Trophoblast cell (in vitro differentiated cells and primary cell): ENCODE measurements around the gene MFRP.

ENCODE experiments used
- DNase-seq, 2 donors: peaks; one replicate each; pipeline ENCODE4 v3.0.0-alpha.2; 2016
- H2AFZ ChIP-seq: 2 replicates; pipeline ENCODE4 v1.6.1; 2013; ENCODE audit warnings: low read length, moderate library complexity, mild to moderate bottlenecking; ENCODE audit not compliant: insufficient read depth, poor library complexity
- H2AK5ac ChIP-seq: 2 replicates; pipeline ENCODE4 v1.6.1; 2013; ENCODE audit warnings: mild to moderate bottlenecking, low read length
- H2BK120ac ChIP-seq: 2 replicates; pipeline ENCODE4 v1.6.1; 2013; ENCODE audit warnings: low read length, mild to moderate bottlenecking, moderate library complexity; ENCODE audit not compliant: insufficient read depth, poor library complexity
- H2BK12ac ChIP-seq: 2 replicates; pipeline ENCODE4 v1.6.1; 2013; ENCODE audit warnings: mild to moderate bottlenecking, low read length, moderate library complexity
- H2BK5ac ChIP-seq: 2 replicates; pipeline ENCODE4 v1.6.1; 2013; ENCODE audit warnings: low read length, low read depth, moderate library complexity, mild to moderate bottlenecking; ENCODE audit not compliant: poor library complexity
- H3K14ac ChIP-seq: 2 replicates; pipeline ENCODE4 v1.6.1; 2013; ENCODE audit warnings: mild to moderate bottlenecking, low read length
- H3K18ac ChIP-seq: 2 replicates; pipeline ENCODE4 v1.6.1; 2013; ENCODE audit warnings: mild to moderate bottlenecking, low read length
- H3K23ac ChIP-seq: 2 replicates; pipeline ENCODE4 v1.6.1; 2013; ENCODE audit warnings: low read length
- H3K27ac ChIP-seq: 2 replicates; pipeline ENCODE4 v1.5.1; 2013; ENCODE audit warnings: low read depth, mild to moderate bottlenecking, inconsistent platforms, low read length, moderate library complexity
- H3K27me3 ChIP-seq: 2 replicates; pipeline ENCODE4 v1.6.1; 2013; ENCODE audit warnings: inconsistent platforms, mild to moderate bottlenecking, low read length, moderate library complexity; ENCODE audit not compliant: insufficient read depth
- H3K36me3 ChIP-seq, 2 experiments: 1 replicate in 1 of 2; 2 replicates in 1 of 2; pipeline ENCODE4 v1.6.1; 2013; ENCODE audit warnings: low read length in 2 of 2, mild to moderate bottlenecking in 2 of 2, moderate library complexity in 1 of 2; ENCODE audit not compliant: insufficient read depth in 2 of 2, control insufficient read depth in 1 of 2
- H3K4ac ChIP-seq: 2 replicates; pipeline ENCODE4 v1.6.1; 2013; ENCODE audit warnings: low read depth, mild to moderate bottlenecking, low read length, moderate library complexity
- H3K4me1 ChIP-seq, 2 experiments: 1 replicate in 1 of 2; 2 replicates in 1 of 2; pipeline ENCODE4 v1.6.1; 2013; ENCODE audit warnings: low read length in 2 of 2, mild to moderate bottlenecking in 2 of 2, moderate library complexity in 1 of 2; ENCODE audit not compliant: insufficient read depth in 2 of 2, control insufficient read depth in 1 of 2
- H3K4me2 ChIP-seq: 2 replicates; pipeline ENCODE4 v1.6.1; 2013; ENCODE audit warnings: inconsistent platforms, mild to moderate bottlenecking, low read length, moderate library complexity
- H3K4me3 ChIP-seq: 2 replicates; pipeline ENCODE4 v1.5.1; 2013; ENCODE audit warnings: mild to moderate bottlenecking, low read depth, low read length, inconsistent platforms
- H3K79me1 ChIP-seq: one replicate; pipeline ENCODE4 v1.6.1; 2013; ENCODE audit warnings: low read length
- H3K79me2 ChIP-seq: 2 replicates; pipeline ENCODE4 v1.6.1; 2013; ENCODE audit warnings: low read length, mild to moderate bottlenecking; ENCODE audit not compliant: control insufficient read depth, insufficient read depth, poor library complexity
- H3K9ac ChIP-seq: 2 replicates; pipeline ENCODE4 v1.6.1; 2013; ENCODE audit warnings: mild to moderate bottlenecking, low read length
- H3K9me3 ChIP-seq: 2 replicates; pipeline ENCODE4 v1.6.1; 2013; ENCODE audit warnings: low read depth, mild to moderate bottlenecking, control low read depth, inconsistent platforms, low read length; ENCODE audit not compliant: insufficient read depth
- H4K12ac ChIP-seq: 2 replicates; pipeline ENCODE4 v1.6.1; 2013; ENCODE audit warnings: low read depth, mild to moderate bottlenecking, low read length, moderate library complexity
- H4K8ac ChIP-seq: 2 replicates; pipeline ENCODE4 v1.6.1; 2013; ENCODE audit warnings: low read depth, mild to moderate bottlenecking, low read length, moderate library complexity
- H4K91ac ChIP-seq: one replicate; pipeline ENCODE4 v1.6.1; 2013; ENCODE audit warnings: low read depth, mild to moderate bottlenecking, low read length, moderate library complexity
- WGBS: extraction: QIAGEN DNeasy Blood & Tissue Kit; methylation state at CpG from one replicate; pipeline ENCODE4 v1.1.7; 2013; ENCODE audit warnings: missing lambda C conversion rate; ENCODE audit not compliant: insufficient read length, insufficient coverage; ENCODE audit errors: extremely low coverage; 5-methylcytosine and 5-hydroxymethylcytosine counted together

Gene MFRP

GRCh38 chr11:119363081-119363850 is 16.8 kb upstream of the MFRP start:
- Histone ChIP-seq H3K79me2 (peaks cover 2% of the 10 kb centered on the region), H2BK120ac (peak overlapping the region; percentile 48), H3K14ac (peak overlapping the region; percentile 52), H2BK12ac (peak overlapping the region; percentile 51), H3K4me1 (peaks cover 33 to 36% of the 10 kb centered on the region in 2 experiments), H4K91ac (peak overlapping the region; percentile 64), H3K4me2 (peak overlapping the region; percentile 73), H3K27ac (no peak overlapping the region), H3K23ac (no peak overlapping the region), H3K27me3 (no peaks in the 10 kb centered on the region), H3K9ac (no peak overlapping the region), H2AK5ac (peak overlapping the region; percentile 4), H3K9me3 (peaks cover 5% of the 10 kb centered on the region), H3K4me3 (peak overlapping the region; percentile 67), H2BK5ac (no peak overlapping the region), H3K4ac (no peak overlapping the region), H3K79me1 (peaks cover 10% of the 10 kb centered on the region), H2AFZ (peak overlapping the region; percentile 24), H3K36me3 (peaks cover 5 to 6% of the 10 kb centered on the region in 2 experiments), H4K8ac (peak overlapping the region; percentile 39), H3K18ac (peak overlapping the region; percentile 68), H4K12ac (no peak overlapping the region)
- no peak for DNase-seq
- no CpG with 5 or more reads among the region's 44 CpGs for WGBS

GRCh38 chr11:119362741-119363080 is 16.2 kb upstream of the MFRP start:
- no peak overlapping the region for H3K27ac ChIP-seq
- no peak overlapping the region for H3K14ac ChIP-seq
- no peak overlapping the region for H2BK12ac ChIP-seq
- H3K27me3 ChIP-seq = no peaks in the 10 kb centered on the region
- H3K4me3 ChIP-seq = no peak overlapping the region
- H3K9ac ChIP-seq = no peak overlapping the region
- no peak for DNase-seq
- peaks cover 2% of the 10 kb centered on the region for H3K79me2 ChIP-seq
- WGBS = no CpG with 5 or more reads among the region's 5 CpGs
- H3K4ac ChIP-seq = peak overlapping the region; percentile 6
- no peak overlapping the region for H2BK120ac ChIP-seq
- H3K4me2 ChIP-seq = peak overlapping the region; percentile 73
- H4K91ac ChIP-seq = no peak overlapping the region
- no peak overlapping the region for H3K23ac ChIP-seq
- peaks cover 33 to 36% of the 10 kb centered on the region in 2 experiments for H3K4me1 ChIP-seq
- no peak overlapping the region for H4K12ac ChIP-seq
- H3K79me1 ChIP-seq = peaks cover 10% of the 10 kb centered on the region
- H2BK5ac ChIP-seq = no peak overlapping the region
- peaks cover 5% of the 10 kb centered on the region for H3K9me3 ChIP-seq
- H3K18ac ChIP-seq = no peak overlapping the region
- H3K36me3 ChIP-seq = peaks cover 5 to 6% of the 10 kb centered on the region in 2 experiments
- no peak overlapping the region for H2AK5ac ChIP-seq
- no peak overlapping the region for H2AFZ ChIP-seq
- H4K8ac ChIP-seq = no peak overlapping the region

- peaks cover 10% of the 10 kb centered on the region for H3K79me1 ChIP-seq
- H3K4me2 ChIP-seq = peak overlapping the region; percentile 68
- no peak overlapping the region for H4K12ac ChIP-seq
- H3K27me3 ChIP-seq = no peaks in the 10 kb centered on the region
- WGBS = no CpG with 5 or more reads among the region's 11 CpGs
- H3K4me1 ChIP-seq = peaks cover 33 to 36% of the 10 kb centered on the region in 2 experiments
- H4K8ac ChIP-seq = no peak overlapping the region
- H2BK12ac ChIP-seq = peak overlapping the region; percentile 26
- H3K79me2 ChIP-seq = peaks cover 2% of the 10 kb centered on the region
- H4K91ac ChIP-seq = peak overlapping the region; percentile 36
- no peak overlapping the region for H2AK5ac ChIP-seq
- H3K18ac ChIP-seq = no peak overlapping the region
- DNase-seq = no peak
- H3K36me3 ChIP-seq = peaks cover 5 to 6% of the 10 kb centered on the region in 2 experiments
- peak overlapping the region; percentile 61 for H2BK5ac ChIP-seq
- H3K4ac ChIP-seq = no peak overlapping the region
- H2BK120ac ChIP-seq = peak overlapping the region; percentile 44
- peak overlapping the region; percentile 95 for H3K27ac ChIP-seq
- no peak overlapping the region for H2AFZ ChIP-seq
- H3K4me3 ChIP-seq = no peak overlapping the region
- no peak overlapping the region for H3K23ac ChIP-seq
- no peak overlapping the region for H3K9ac ChIP-seq
- H3K14ac ChIP-seq = peak overlapping the region; percentile 24
- peaks cover 5% of the 10 kb centered on the region for H3K9me3 ChIP-seq
Observed at GRCh38 chr11:119361941-119362725, 15.6 kb upstream of the MFRP start.

GRCh38 chr11:119361056-119361787 is 14.7 kb upstream of the MFRP start:
- peak overlapping the region; percentile 61 for H2BK5ac ChIP-seq
- peaks cover 11% of the 10 kb centered on the region for H3K79me1 ChIP-seq
- no peak overlapping the region for H2AFZ ChIP-seq
- no peak overlapping the region for H3K9ac ChIP-seq
- no peak overlapping the region for H3K18ac ChIP-seq
- peaks cover 5% of the 10 kb centered on the region for H3K9me3 ChIP-seq
- DNase-seq = peak; percentile 97 to 98
- no peak overlapping the region for H2AK5ac ChIP-seq
- H3K36me3 ChIP-seq = peaks cover 5 to 6% of the 10 kb centered on the region in 2 experiments
- H4K12ac ChIP-seq = no peak overlapping the region
- H3K4ac ChIP-seq = no peak overlapping the region
- H2BK12ac ChIP-seq = peak overlapping the region; percentile 45
- peak overlapping the region; percentile 68 for H3K4me2 ChIP-seq
- peaks cover 4% of the 10 kb centered on the region for H3K79me2 ChIP-seq
- no peak overlapping the region for H3K4me3 ChIP-seq
- no peaks in the 10 kb centered on the region for H3K27me3 ChIP-seq
- peak overlapping the region; percentile 95 for H3K27ac ChIP-seq
- H3K23ac ChIP-seq = no peak overlapping the region
- H4K8ac ChIP-seq = peak overlapping the region; percentile 8
- H4K91ac ChIP-seq = no peak overlapping the region
- H3K4me1 ChIP-seq = peaks cover 29 to 32% of the 10 kb centered on the region in 2 experiments
- peak overlapping the region; percentile 44 for H2BK120ac ChIP-seq
- peak overlapping the region; percentile 24 for H3K14ac ChIP-seq
- no CpG with 5 or more reads among the region's 8 CpGs for WGBS
